LNCaP clone FGC (cell line): ENCODE results near the gene ABCG8.

Experiments used
- DNase-seq: peaks from one replicate; pipeline ENCODE4 v3.0.0-alpha.2; 2011; ENCODE audit warnings: low read depth
- H3K4me3 ChIP-seq: 2 replicates; pipeline ENCODE4 v1.5.1; 2011; ENCODE audit warnings: mild to moderate bottlenecking, low read depth, low read length, control low read depth
- TF ChIP-seq, protein P1 (sequence below): IDR thresholded peaks from 2 replicates; pipeline ENCODE4 v1.5.1; 2012; ENCODE audit warnings: mild to moderate bottlenecking; ENCODE audit not compliant: control insufficient read depth, insufficient read depth; ENCODE audit errors: extremely low read depth

Gene ABCG8

DNA sequence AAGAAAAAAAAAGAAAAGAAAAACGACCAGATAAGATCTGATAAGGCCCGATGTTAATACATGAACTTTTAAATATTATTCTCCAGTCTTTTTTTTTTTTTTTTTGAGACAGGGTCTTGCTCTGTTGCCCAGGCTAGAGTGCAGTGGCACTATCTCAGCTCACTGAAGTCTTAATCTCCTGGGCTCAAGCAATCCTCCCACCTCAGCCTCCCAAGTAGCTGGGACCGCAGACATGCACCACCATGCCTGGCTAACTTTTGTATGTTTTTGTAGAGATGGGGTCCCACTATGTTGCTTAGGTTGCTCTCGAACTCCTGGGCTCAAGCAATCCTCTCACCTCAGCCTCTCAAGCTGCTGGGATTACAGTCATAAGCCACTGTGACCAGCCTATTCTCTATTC, 1.7 kb upstream of the ABCG8 start:
- DNase-seq = no peak
- H3K4me3 ChIP-seq = no peak overlapping the region
- TF ChIP-seq, protein P1, sequence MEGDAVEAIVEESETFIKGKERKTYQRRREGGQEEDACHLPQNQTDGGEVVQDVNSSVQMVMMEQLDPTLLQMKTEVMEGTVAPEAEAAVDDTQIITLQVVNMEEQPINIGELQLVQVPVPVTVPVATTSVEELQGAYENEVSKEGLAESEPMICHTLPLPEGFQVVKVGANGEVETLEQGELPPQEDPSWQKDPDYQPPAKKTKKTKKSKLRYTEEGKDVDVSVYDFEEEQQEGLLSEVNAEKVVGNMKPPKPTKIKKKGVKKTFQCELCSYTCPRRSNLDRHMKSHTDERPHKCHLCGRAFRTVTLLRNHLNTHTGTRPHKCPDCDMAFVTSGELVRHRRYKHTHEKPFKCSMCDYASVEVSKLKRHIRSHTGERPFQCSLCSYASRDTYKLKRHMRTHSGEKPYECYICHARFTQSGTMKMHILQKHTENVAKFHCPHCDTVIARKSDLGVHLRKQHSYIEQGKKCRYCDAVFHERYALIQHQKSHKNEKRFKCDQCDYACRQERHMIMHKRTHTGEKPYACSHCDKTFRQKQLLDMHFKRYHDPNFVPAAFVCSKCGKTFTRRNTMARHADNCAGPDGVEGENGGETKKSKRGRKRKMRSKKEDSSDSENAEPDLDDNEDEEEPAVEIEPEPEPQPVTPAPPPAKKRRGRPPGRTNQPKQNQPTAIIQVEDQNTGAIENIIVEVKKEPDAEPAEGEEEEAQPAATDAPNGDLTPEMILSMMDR = no peak

DNA sequence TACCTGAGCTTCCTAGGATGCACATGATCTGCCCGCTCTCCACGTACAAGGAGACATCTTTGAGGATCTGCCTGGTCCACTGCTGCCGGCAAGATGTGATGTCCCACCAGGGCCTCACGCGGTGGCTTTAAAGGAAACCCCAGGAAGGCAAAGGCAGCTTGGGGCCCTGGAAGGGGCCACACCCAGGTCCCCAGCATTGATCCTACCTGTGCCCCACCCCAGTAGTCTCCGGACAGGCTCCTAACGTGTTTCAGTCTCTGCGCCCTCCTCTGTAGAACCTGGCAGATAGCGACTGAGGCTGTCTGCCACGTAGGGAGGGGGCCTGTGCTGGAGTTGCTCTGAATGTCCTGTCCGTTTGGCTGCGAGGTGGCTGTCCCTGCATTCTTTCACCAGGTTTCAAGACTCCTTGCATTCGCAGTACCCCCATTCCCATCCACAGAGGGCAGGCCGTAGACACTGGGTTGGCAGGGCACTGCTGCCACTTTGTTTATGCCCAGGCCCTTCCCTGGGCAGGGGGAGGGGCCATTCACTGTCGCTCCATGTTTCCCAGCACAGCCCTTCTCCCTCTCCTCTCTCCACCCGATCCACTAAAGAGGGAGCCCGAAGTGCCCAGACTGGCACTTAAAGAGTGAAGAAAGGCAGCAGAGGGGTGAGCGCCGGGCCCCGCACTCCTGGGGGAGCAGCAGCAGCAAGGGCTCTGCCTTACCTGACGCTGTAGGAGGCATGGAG, 776 bp upstream of the ABCG8 start:
- no peak overlapping the region for H3K4me3 ChIP-seq
- DNase-seq = no peak
- TF ChIP-seq, protein P1 = no peak

DNA sequence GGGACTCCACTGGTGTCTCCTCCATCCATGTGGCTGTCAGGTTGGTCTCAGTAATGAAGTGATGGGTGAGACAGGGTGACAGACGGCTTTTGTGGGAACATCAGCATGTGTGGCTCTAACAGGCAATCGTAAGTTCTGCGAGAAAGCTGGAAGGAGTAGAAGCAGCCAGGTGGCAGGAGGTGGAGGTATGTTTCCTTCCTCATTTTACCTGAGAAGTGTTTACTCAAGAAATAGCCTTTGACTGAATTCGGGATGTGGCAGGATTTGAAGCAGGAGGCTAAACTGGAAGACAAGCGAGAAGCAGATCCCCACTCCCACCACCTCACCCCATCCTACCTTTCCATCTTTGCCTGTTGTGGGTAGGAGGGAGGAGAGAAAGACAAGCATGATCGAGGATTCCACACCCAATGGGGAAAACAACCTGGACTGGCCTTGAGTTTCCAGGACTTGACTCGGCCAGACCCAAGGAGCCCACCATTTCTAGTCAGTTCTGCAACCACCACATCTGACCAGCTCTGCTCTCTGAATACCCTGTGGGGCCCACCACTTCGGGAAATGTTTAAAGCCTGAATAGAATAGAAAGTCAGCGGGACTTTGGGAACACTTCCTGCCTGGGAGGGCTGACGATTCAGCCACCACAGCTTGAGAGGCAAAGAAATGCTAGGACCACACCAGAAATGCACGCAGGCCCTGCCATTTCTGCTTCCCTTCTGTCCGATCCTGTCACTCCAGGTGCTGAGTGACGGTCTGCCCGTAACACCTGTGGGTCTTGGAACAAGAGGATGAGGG, 1.2 kb downstream of the ABCG8 start:
- TF ChIP-seq, protein P1 = no peak

DNA sequence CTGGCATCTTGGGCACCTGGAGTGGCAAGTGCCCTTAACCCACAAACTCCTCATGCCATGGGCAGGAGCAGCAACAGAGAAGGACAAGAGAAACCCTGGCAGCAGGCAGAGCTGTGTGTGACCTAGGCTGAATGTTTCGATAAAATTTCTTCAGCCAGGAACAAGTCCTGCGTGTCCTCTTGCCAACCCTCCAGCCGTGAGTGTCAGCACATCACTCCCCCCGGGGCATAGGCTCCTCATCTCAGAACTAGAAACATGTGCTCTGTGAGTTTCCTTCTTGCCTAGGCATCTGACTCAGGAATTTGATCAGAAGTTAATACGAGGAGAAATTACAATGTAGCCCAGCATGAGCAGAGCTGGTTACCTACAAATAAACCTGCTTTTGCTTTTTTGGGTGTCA, 2.2 kb downstream of the ABCG8 start:
- no peak overlapping the region for H3K4me3 ChIP-seq
- no peak for DNase-seq
- TF ChIP-seq, protein P1 = no peak

More for the DNA sequence above, 1.2 kb downstream of the ABCG8 start:
- H3K4me3 ChIP-seq = no peak overlapping the region
- DNase-seq = no peak

DNA sequence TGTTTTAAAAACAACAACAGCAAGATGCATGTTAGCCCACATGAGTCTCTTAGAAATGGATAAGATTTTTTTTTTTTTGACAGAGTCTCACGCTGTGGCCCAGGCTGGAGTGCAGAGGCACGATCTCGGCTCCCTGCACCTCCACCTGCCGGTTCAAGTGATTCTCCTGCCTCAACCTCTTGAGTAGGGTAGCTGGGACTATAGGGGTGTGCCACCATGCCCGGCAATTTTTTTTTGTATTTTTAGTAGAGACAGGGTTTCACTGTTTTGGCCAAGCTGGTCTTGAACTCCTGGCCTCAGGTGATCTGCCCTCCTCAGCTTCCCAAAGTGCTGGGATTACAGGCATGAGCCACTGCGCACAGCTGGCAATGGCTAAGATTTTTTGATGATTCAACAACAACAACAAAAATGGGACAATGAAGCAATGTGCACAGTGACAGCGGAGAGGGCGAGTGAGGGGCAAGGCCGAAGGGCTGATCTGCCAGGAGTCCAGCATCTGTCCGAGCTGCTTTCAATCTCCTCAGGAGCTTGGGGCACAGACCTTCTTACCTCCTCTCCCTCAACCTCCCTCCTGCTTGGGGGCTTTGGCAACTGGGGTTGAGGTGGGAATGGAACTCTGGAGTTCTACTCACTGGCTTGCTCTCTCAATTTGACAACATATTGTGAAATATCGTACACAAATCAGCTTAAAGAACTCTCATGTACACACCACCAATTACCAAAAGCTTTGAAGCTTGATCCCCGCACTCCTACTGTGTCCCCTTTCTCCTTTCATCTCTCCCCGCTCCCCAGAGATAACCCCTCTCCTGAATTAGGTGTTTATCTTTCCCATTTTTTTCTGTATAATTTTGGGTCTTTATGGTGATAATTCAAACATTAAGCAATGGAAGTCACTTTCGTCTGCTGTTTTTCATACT, 3.4 kb downstream of the ABCG8 start:
- DNase-seq = no peak
- TF ChIP-seq, protein P1 = no peak
- H3K4me3 ChIP-seq = no peak overlapping the region

DNA sequence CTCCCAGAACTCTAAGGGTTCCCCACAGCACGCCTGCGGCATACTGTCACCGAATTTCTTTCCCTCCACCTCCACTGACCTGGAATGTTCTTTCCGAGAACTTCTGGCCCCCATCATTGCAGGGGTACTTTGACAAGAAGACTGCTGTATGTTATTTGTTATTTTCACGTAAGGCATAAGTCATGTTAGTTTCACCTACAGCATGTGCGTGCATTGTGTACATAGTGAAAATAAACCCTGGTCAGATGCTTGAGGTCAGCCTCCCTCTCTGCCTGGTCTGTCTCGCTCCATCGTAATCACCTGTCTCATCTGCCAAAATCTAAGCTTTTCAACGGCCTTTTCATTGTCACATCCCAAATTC, 4.1 kb downstream of the ABCG8 start:
- TF ChIP-seq, protein P1 = no peak
- no peak for DNase-seq
- H3K4me3 ChIP-seq = no peak overlapping the region
